ENCODE results near the gene NELFA. TPM values are rescaled to one million over a fixed set of nuclear protein-coding genes. Genes with fewer than 3 reads are reported as not detected.
A peak's percentile ranks its signal among the peaks of the same experiment; 100 is the strongest.

Gene NELFA
- total RNA-seq, 6 donors from 2014 or later, result 16.7 to 43.0 (median 27.3) TPM

DNA sequence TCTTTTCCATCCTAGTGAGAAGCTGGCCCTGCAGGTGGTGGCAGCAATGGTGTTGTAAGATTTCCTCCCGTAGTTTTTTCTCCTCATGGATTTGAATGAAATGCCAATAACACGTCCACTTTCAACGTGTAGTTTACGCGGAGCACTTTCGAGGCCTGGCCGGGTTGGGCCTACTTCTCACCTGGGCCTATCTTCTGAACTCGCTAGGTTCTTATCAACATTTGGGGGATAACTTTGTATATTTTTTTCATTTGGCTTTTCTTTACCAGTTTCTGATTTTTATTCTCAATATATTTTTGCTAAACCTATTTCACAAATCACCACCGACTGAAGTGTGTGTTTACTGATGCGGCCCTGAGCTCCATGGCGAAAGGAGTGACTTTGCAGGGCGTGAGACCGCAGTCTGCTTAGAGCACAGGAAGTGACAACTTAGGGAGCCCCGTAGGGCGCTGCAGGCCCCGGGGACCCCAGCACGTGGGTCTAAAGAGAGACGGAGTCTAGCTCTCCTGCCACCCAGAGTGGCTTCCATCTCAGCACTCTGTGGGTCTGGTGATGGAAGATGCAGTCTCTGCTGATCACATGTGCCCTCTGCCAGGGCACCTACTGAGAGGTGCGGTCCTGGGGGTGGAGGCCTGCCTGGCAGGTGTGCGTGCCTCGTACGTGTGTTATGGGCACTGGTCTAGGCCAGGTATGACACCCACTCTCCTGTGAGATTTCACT is 29.1 kb downstream of the NELFA start:
- no peak for TF ChIP-seq POLR2AphosphoS5 (IDR thresholded peaks at IDR 0.05)
- TF ChIP-seq, protein P1, sequence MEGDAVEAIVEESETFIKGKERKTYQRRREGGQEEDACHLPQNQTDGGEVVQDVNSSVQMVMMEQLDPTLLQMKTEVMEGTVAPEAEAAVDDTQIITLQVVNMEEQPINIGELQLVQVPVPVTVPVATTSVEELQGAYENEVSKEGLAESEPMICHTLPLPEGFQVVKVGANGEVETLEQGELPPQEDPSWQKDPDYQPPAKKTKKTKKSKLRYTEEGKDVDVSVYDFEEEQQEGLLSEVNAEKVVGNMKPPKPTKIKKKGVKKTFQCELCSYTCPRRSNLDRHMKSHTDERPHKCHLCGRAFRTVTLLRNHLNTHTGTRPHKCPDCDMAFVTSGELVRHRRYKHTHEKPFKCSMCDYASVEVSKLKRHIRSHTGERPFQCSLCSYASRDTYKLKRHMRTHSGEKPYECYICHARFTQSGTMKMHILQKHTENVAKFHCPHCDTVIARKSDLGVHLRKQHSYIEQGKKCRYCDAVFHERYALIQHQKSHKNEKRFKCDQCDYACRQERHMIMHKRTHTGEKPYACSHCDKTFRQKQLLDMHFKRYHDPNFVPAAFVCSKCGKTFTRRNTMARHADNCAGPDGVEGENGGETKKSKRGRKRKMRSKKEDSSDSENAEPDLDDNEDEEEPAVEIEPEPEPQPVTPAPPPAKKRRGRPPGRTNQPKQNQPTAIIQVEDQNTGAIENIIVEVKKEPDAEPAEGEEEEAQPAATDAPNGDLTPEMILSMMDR (IDR thresholded peaks at IDR 0.05), result no peak
- no peak for TF ChIP-seq EP300 (IDR thresholded peaks at IDR 0.05)
- no peak for TF ChIP-seq POLR2A (IDR thresholded peaks at IDR 0.05)
- no peak overlapping the region for H3K4me3 ChIP-seq
- ATAC-seq (ENCODE audit: low FRiP score in 2 of 2) (no peak), DNase-seq (peak in 1 of 2 donors; percentile 41)
- no peaks in the 10 kb centered on the region for H3K27me3 ChIP-seq
- WGBS, 2 donors, result 89 to 94% methylated on average over 22 of the region's 22 CpGs
- no peak overlapping the region for H3K27ac ChIP-seq
- H3K9me3 ChIP-seq, result no peaks in the 10 kb centered on the region
- peaks cover 0 to 14% (median 6%) of the 10 kb centered on the region in 4 donors for H3K4me1 ChIP-seq
- peaks cover 14 to 100% (median 80%) of the 10 kb centered on the region in 4 donors for H3K36me3 ChIP-seq

GRCh38 chr4:1978741-1979476 is 29.9 kb downstream of the NELFA start:
- no peak for ATAC-seq (ENCODE audit: low FRiP score in 2 of 2)
- Histone ChIP-seq H3K4me3 (no peak overlapping the region), H3K4me1 (peaks cover 0 to 19% (median 8%) of the 10 kb centered on the region in 4 donors), H3K27ac (no peak overlapping the region), H3K36me3 (peaks cover 12 to 100% (median 78%) of the 10 kb centered on the region in 4 donors), H3K9me3 (no peaks in the 10 kb centered on the region), H3K27me3 (no peaks in the 10 kb centered on the region)
- no peak for TF ChIP-seq POLR2A (IDR thresholded peaks at IDR 0.05)
- TF ChIP-seq POLR2AphosphoS5 (IDR thresholded peaks at IDR 0.05), result no peak
- TF ChIP-seq, protein P1 (IDR thresholded peaks at IDR 0.05), result no peak
- no peak for TF ChIP-seq EP300 (IDR thresholded peaks at IDR 0.05)
- DNase-seq, result peak in 1 of 2 donors; percentile 76
- WGBS, 2 donors, result 94 to 96% methylated on average over 44 of the region's 45 CpGs

DNA sequence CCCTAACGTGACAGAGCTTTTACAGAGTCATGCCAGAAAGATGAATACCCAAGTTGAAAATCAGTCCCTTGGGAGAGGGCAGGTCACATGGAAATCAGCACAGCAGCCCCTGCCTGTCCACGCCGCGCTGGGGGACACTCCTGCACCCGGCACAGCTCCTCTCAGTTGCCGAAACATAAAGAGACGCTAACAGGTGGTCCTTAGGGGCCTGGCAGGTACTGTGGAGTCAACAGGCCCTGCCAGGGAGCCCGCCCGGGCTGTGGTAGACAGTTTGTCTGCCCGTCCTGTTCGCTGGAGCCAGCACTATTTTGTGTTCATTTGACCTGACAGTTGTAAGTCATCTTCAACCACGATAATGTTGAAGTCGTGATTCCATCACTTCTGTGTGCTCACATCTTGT is 30.5 kb downstream of the NELFA start:
- DNase-seq (peak in 1 of 2 donors; percentile 65), ATAC-seq (ENCODE audit: low FRiP score in 2 of 2) (no peak)
- H3K4me3 ChIP-seq, result no peak overlapping the region
- no peaks in the 10 kb centered on the region for H3K9me3 ChIP-seq
- no peak for TF ChIP-seq POLR2AphosphoS5 (IDR thresholded peaks at IDR 0.05)
- TF ChIP-seq, protein P1 (IDR thresholded peaks at IDR 0.05), result no peak
- TF ChIP-seq POLR2A (IDR thresholded peaks at IDR 0.05), result no peak
- TF ChIP-seq EP300 (IDR thresholded peaks at IDR 0.05), result no peak
- no peaks in the 10 kb centered on the region for H3K27me3 ChIP-seq
- H3K27ac ChIP-seq, result no peak overlapping the region
- WGBS, 2 donors, result 95 to 98% methylated on average over 12 to 13 of the region's 13 CpGs
- H3K36me3 ChIP-seq, result peaks cover 7 to 97% (median 72%) of the 10 kb centered on the region in 4 donors
- peaks cover 0 to 19% (median 8%) of the 10 kb centered on the region in 4 donors for H3K4me1 ChIP-seq

- TF ChIP-seq EP300 (IDR thresholded peaks at IDR 0.05) (no peak), POLR2A (IDR thresholded peaks at IDR 0.05) (no peak), POLR2AphosphoS5 (IDR thresholded peaks at IDR 0.05) (no peak)
- TF ChIP-seq, protein P1 (IDR thresholded peaks at IDR 0.05), result no peak
- DNase-seq (no peak), ATAC-seq (ENCODE audit: low FRiP score in 2 of 2) (no peak)
- H3K36me3 ChIP-seq, result peaks cover 4 to 87% (median 63%) of the 10 kb centered on the region in 4 donors
- 96 to 97% methylated on average over 33 to 35 of the region's 35 CpGs for WGBS, 2 donors
- H3K9me3 ChIP-seq, result no peaks in the 10 kb centered on the region
- H3K27ac ChIP-seq, result no peak overlapping the region
- H3K4me3 ChIP-seq, result no peak overlapping the region
- H3K27me3 ChIP-seq, result no peaks in the 10 kb centered on the region
- peaks cover 0 to 19% (median 8%) of the 10 kb centered on the region in 4 donors for H3K4me1 ChIP-seq
These were observed 32.1 kb downstream of the NELFA start for GRCh38 chr4:1976416-1977352.
